ENCODE results near the gene WDR54.
A peak's percentile ranks its signal among the peaks of the same experiment; 100 is the strongest.
"Not testable (repeated sequence)": the region's sequence is repeated elsewhere in the genome, so short reads cannot be mapped to it uniquely, and the experiment has no call there.

The WDR54 gene

DNA sequence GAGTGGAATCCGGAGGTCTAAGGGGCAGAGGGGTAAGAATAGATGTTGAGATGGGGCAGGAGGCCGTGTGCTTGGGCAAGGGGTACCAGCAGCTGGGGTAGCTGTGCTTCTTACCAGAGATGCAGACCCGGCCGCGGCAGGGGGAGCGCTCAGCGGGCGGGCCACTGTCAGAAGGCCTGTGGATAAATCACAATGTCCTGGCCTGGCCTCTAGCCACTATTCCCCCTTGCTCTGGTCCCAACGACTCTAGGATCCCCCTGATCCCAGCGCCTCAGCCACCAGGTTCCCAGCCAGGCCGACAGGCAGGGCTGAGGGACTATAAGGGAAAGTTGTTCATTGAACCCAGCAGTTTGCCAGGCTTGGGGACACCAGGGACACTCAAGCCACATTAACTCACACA, 9.0 kb downstream of the WDR54 start:
- DNase-seq: no peak

DNA sequence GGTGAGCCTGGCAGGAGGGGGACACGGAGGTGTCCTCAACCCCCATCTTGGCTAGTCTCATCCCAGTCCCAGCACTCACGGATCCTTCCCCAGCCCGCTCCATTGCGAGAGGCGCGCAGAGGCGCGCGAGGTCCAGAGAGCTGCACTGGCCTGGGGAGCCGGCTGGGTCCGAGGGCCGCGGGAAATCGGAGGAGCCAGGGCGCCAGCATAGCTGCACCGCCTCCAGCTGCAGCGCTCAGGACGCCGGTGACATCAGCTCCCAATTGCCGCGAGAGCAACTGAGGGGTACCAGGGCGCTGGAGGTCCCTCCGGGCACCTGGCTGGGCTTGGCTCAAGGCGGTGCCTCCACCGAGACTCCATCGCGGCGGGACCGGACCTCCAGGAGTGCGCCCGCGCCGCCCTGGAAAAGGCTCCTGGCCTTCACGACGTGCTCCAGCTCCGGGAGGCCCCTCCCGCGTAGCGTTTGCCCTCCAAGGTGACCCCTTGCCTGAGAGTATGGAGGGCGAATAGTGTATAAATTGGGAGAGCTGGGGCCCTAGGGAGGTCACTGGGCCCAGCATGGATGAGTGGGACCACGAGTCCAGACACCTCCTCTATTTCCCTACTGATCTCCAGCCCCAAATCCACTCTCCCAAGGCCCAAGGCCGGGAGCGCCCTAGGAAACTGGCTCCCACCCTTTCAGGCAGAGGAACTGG, 14.7 kb downstream of the WDR54 start:
- no peak for DNase-seq

DNA sequence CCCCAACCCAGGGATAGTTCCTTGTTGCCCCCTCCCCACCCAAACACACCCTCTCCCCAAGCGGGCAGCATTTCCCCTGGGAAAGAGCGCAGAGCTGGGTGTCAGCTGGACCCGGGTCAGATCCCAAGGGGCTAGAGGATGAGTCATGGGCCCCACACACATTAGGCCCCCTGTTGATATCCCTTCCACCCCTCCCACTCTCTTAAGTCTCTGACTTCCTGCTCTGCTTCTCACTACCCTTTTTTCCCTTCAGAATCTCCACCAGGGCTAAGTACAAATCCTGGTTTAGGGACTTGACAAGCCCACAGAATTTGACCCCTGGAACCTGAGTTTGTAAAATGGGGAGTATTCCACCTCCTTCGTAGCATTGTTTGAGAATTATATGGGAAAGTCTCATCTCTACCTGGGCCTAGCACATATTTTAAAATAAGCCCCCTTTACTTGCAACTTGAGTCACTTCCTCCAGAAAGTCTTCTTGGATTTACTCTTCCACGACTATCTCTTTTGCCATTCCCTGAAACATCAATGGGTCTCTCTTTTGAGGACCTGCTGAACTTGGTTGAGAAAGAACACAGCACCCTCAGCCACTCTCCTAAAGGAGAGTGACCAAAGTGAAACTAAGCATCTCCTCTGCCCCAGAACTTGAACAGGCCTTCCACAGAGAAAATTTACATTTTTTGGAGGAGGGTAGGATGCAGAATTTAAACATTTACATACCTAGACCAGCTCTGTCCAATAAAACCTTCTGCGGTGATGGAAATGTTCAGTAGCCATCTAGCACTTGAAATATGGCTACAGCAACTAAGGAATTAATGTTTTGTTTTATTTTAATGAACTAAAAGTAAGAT, 15.5 kb downstream of the WDR54 start:
- no peak for DNase-seq

DNA sequence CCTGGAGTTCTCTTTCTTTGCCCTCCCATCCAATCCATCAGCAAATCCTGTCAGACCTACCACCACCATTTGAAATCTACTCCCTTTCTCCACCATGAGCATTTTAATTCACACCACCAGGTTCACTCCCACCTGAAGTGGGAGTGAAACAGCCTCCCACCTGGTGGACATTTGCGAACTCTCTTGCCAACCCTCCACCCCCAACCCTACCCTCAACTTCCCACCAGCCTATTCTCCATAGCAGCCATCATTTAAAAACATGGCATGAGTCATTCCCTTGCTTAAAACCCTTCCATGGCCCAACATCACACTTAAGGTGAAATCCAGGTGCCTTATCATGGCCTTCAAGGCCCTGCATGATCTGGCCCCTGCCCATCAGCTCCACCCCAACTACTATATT, 16.7 kb downstream of the WDR54 start:
- no peak for DNase-seq

DNA sequence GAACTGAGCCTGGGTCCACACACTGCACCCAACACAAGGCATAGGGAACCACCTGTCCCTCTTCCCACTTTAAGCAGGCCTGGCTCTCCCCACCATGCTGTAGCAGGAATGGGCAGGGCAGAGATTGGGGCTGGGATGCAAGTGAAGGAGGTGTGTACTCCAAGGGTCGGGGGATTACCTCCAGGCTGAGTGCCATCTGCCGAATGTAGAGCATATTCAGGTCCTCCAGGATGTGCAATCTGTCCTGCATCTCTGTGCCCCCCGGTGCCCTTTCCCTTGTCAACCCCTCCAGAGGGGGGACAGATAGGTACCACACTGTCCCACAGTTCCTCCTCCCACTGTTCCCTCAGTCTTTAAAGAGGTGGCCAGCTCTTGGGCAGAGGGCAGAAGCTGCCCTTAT, 17.8 kb downstream of the WDR54 start:
- DNase-seq: no peak

DNA sequence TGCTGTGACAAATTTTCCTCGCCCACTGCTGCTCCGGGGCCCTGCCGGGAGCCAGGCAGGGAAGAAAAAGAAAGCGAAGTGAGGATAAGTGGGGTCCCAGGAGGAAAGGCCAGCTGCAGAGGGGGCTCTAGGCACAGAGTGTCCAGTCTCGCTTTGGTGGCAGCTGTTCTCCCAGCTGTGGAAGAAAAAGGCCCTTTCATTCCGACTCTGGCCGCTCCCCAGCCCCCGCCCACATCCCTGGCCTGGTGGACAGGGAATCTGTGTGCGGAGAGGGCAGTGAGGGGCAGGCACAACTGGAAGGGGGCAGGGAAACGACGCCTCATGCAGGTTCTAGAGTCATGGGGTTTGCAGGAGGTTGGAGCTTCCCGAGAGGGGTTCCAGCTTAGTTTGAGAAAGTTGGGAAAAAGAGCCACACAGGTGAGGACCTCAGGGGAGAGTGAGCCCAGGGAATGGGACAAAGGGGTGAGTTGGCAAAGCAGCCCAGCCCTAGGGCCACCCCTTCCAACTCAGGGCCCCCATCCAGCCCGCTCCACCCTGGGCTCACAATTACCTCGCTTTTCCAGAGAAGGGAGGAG, 18.4 kb downstream of the WDR54 start:
- DNase-seq: no peak

DNA sequence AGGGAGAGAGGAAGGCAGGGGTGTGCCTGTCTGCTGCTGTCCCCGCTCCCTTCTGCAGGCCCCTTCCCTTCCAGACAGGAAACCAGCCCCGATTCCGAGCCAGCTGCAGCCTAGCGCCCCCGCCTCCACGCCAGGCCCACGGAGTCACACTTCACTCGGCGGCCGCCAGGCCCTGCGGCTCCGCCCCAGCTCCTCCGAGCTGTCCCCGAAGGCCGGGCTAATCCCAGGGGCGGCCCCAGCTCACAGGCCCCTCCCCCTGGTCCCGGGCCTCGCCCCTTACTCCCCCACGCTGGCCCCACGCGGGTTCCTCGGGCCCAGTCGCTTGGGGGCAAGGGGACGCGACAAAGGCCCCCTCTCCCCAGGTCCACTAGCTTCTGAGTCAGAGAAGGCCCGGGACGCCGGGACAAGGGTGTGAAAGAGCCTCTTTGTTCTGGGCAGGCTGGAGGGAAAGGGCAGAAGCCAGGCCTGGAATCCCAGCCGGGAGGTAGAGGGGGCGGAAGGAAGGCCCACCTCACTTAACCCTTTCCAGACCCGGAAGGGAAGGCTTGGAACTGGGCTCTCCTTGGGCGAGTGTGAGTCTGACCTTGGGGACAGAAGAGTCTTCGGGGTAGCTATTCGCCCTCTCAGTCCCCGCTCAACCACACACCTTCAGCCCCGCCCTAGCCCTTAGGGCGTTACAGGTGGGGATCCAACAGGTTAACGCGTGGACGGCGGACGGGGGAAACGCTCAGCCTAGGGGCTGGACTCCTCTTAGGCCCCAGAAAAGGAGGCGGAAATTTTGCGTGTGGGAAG, 19.0 kb downstream of the WDR54 start:
- DNase-seq: peak; percentile 82

DNA sequence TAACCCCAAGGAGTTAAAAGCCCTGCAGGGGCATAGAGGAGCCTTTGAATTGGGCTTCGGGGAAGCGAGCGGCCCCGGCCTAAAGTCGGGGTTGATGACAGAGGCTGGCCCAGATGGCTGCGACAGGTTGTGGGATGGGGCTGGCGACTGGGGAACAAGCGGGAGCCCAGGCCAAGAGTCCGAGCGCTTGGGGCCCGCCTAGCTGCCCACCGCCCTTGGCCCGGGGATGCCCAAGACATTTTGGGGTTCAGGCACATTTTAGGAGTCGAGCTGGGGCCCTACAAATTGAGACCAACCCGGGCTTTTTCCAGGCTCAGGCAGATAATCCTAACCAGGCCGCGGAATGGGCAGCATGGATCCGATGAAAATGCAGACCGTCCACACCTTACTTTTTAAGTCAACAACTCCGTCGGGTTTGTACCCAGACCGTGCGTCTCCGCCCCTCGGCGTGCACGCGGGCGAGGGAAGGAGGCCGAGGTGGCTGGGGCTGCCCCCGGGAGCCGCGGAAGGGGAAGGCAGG, 19.7 kb downstream of the WDR54 start:
- no peak for DNase-seq

DNA sequence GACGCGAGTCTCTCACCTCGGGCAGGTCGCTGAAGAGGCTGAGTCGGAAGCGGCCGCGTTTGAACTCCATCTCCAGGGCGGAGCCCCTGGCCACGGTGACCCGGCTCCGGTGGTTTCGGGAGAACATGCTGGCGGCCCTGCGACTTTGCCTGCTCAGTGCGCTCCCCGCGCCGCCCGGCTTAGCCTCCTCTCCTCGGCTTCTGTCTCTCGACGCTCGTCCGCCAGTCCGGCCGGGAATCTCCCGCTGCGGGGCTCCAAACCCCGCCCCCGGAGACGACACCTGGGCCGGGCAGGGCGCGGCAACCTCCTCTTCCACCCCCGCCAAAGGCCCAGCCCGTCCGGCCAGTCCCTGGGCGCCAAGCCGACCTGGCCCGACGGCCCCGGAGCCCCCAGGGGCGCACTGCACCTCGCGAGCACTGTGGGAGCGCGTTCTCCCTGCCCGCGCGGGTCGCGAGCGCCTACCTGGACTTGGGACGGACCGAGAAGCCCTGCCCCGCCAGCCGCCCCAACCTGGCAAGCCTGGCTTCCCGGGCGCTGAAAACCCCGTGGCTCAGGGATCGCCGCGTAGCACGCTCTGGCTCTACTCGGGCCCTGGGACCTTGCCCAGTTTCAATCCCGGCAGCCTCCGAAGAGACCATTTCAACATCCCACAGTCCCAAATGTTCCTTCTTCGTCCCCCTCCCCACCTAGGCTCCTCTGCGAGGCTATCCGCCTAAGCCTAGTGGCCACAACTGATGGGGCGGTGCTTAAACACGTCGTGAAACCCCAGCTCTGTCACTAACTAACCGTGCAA, 20.4 kb downstream of the WDR54 start, which contains the start of gene RTKN:
Gene RTKN (minus strand): TSS at position 248 of the 793 bp plus-strand sequence. CDS start 121 bp downstream, at position 127.
- peak; percentile 27 for DNase-seq

DNA sequence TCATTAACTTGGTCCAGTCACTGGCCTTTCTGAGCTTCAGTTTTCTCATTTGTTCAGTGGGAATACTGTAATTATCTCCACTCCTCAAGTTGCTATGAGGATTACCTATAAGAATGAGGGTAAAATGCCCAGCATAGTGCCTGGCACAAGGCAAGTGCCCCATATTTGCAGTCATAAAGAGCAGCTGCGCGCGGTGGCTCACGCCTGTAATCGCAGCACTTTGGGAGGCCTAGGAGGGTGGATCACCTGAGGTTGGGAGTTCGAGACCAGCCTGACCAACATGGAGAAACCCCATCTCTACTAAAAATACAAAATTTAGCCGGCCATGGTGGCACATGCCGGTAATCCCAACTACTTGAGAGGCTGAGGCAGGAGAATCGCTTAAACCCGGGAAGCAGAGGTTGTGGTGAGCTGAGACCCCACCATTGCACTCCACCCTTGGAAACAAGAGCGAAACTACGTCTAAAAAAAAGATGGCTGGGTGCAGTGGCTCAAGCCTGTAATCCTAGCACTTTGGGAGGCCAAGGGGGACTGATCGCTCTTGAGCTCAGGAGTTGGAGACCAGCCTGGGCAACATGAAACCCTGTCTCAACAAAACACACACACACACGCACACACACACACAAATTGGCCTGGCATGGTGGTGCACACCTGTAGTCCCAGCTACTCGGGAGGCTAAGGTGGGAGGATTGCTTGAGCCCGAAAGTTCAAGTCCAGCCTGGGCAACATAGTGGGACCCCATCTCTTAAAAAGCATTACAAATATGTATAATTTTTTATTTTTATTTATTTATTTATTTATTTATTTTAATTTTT, 21.2 kb downstream of the WDR54 start:
- not testable (repeated sequence) for DNase-seq

DNA sequence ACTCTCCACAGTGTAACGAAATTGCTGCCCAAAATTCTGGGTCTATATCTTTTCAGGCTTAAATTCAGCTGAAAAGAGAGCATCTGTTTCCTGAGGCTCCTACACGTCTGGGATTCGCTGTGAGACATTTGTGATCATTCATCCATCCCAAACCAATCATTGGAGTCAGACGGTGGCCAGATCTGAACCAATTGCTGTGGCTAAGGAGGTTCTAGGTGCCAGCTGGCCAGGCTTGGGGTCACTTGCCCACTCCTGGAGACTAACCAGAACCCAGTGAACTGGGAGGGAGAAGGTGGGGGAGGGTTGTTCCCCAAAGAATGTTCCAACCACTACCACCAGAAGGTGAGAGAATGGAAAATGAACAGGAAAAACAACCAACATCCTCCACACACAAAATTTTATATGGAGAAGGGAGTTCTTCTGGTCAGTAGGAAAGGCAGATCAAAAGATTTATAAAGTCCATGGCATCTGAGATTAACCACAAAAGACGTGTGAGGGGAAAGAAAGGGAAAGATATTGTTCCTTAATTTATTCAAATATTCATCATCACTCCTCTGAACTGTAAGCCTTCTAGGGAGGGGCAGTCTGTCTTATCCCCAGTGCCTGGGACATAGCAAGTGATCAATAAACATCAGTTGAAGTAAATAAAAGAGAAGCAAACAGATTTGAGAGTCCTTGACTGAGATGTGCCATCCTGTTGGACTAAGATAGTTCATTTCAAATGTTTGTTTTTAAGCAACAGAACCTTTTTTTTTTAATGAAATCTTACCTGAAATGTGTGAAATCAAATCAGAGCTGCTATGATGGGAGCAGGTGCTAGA, 23.2 kb downstream of the WDR54 start:
- DNase-seq: peak; percentile 24

DNA sequence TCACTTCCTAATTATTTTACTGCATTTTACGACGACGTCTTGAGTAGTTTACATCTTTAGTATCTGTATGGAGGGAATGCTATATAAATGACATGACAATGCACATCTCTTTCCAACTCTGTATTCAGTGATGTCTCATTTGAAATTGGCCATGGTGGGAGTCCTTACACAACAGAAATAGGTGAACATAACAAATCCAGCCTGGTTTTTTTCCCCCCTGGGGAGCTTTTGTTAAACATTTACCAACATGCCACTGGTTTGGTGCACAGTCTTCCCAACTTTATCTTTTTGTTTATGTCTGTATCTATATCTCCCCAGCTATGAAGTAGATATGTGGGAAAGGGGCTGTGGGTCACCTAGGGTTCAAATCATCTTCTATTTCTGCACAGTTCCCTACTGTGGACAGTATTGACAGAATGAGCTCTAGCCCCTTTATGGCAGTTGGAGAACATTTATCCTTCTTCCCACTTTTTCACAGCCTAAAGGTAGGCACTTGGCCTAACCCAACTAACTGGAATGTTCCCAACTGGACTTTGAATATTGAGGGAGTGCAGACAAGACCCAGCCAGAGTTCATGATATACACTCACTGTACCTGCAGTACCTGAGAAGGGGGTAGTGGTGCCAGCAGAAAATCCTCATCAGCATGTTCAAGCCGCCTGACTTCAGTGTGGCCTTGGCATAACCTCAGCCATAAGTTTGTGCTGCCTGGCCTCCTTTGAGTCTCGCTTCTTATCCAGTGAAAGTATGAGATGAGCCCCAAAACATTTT, 25.9 kb downstream of the WDR54 start:
- DNase-seq: no peak

DNA sequence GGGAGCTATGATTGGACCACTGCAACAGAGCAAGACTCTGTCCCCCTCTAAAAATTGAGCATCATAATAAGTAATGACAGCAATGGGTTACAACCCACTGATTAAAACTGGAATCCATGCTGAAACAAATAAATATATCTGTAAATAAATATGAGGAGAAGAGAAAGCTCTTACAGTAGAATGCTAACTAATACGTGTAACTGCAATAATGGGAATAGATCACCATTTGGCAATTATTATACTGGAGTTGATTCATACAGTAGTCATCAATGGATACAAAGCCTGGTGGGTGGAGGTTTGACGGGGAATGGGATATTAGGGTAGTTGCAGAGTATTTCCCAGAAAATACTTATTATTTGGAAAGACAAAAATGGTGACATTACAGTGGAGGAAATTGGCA, 27.2 kb downstream of the WDR54 start:
- DNase-seq: no peak

DNA sequence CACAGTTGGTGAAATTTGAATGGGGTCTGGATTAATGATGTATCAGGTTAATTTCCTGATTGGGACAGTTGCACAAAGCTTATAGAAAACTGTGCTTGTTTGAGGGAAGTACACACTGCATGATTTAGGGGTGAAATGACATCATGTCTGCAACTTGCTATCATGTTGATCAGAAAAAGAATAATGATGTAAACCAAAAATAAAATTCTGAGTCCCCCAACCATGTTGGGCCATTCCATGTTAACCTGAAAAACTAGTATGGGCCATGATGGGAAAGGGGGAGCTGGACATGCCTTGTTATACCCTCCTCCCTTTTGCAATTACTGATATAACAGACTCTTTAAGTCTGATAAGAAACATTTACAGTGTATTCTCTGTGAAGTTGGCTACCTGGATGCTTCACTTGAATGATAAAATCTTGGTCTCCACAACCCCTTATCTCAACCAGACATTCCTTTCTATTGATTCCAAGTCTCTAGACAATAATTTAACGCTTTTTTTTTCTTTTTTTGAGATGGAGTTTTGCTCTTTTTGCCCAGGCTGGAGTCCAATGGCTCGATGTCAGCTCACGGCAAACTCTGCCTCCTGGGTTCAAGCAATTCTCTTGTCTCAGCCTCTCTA, 29.1 kb downstream of the WDR54 start:
- DNase-seq: no peak

DNA sequence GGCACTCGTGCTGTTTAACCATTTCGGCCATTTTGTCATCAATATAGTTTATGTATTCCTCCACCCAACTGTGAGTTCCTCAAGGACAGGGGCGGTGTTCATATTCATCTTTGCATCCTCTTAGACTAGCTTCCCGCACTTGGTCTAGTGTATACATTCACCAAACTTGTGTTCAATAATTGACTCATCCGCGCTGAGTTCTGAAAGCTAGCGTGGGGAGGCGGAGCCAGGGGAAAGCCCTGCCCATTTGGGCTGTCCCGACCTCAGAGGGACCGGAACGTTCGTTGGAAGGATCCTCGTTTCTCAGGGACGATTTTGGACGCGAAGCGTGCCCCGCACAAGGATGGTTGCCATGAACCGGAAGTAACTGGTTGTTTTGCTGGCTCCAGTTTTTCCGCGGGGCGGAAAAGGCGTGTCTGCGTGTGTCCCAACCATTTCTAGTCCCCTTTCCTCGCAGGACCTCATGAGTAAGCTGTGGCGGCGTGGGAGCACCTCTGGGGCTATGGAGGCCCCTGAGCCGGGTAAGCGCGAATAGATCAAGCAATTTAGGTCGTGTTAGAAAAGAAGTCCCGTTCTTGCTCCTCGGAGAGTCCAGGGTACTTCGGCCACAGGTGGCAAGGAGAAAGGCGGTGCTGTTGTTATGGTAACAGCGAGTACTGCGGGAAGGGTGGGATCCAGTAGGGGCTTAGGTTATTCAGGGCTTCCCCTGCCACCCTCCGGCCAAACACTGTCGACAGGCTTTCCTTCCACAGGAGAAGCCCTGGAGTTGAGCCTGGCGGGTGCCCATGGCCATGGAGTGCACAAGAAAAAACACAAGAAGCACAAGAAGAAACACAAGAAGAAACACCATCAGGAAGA, 33.4 kb downstream of the WDR54 start, which contains the start of gene INO80B:
Gene INO80B (plus strand): TSS at position 434 of the 858 bp plus-strand sequence. CDS start 30 bp downstream, at position 464.
- DNase-seq: peak; percentile 98

DNA sequence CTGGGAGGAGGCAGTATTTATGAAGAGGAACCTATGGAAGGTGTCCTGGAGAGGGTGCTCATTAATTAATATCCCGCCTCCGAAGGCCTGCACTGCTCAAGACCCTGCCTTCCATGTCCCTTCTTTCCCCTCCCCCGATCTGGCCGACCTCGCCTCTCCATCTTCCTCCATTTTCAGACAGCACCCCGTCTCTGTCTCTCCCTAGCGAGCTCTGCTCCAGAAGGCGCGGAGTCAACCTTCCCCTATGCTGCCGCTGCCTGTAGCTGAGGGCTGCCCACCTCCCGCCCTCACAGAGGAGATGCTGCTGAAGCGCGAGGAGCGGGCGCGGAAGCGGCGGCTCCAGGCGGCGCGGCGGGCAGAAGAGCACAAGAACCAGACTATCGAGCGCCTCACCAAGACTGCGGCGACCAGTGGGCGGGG, 35.6 kb downstream of the WDR54 start:
- DNase-seq: peak; percentile 87

DNA sequence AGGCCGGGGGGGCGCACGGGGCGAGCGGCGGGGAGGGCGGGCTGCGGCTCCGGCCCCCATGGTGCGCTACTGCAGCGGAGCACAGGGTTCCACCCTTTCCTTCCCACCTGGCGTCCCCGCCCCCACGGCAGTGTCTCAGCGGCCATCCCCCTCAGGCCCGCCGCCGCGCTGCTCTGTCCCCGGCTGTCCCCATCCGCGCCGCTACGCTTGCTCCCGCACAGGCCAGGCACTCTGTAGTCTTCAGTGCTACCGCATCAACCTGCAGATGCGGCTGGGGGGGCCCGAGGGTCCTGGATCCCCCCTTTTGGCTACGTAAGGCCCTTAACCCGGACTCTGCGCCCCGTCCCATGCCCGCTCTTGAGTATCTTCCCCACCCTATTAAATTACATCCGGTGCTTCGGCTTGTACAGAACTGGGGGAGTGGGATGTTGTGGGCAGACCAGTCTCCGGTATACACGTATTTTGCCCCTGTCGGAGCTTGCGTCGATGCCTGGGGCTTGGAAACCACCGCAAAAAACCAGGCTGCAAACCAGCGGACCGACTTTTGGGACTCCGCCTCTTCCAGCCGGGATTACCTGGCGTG, 36.1 kb downstream of the WDR54 start:
- peak; percentile 87 for DNase-seq
